Thyroid gland (tissue), 4 donors: Measurements from ENCODE around the gene STAG1.

ENCODE experiments used
- CTCF ChIP-seq, 6 experiments: fragments of 200-600 bp in 3 of 6; fragments of 450-650 bp in 3 of 6; sonication (generic) in 3 of 6; IDR thresholded peaks; one replicate each; pipeline ENCODE4 v1.5.1; 2016 to 2019; ENCODE audit warnings: antibody characterized with exemption in 6 of 6, mild to moderate bottlenecking in 2 of 6, inconsistent platforms in 1 of 6, moderate library complexity in 1 of 6
- POLR2A ChIP-seq, 2 donors: fragments of 450-650 bp; IDR thresholded peaks; one replicate each; pipeline ENCODE4 v1.6.1; 2017; ENCODE audit warnings: antibody characterized with exemption in 2 of 2, mild to moderate bottlenecking in 2 of 2, moderate library complexity in 1 of 2

GRCh38 chr3:136745916-136746315 lies 6.3 kb downstream of the STAG1 start:
- no peak for TF ChIP-seq CTCF (IDR thresholded peaks at IDR 0.05)
- TF ChIP-seq POLR2A (IDR thresholded peaks at IDR 0.05): no peak
